Esophagus muscularis mucosa (tissue), 2 donors: ENCODE measurements around the gene NTF3.

ENCODE experiments used
- EP300 ChIP-seq: sonication (generic); formaldehyde crosslinking; IDR thresholded peaks from one replicate; pipeline ENCODE4 v1.6.1; 2017; ENCODE audit warnings: antibody characterized with exemption
- POLR2A ChIP-seq: fragments of 450-650 bp; IDR thresholded peaks from one replicate; pipeline ENCODE4 v1.6.1; 2017; ENCODE audit warnings: antibody characterized with exemption, moderate library complexity, mild to moderate bottlenecking, low read depth

- no peak for TF ChIP-seq POLR2A
- TF ChIP-seq EP300, result no peak
Measured at GRCh38 chr12:5437589-5437988, 5.7 kb downstream of the NTF3 start.
